ELR (cell line): ENCODE data around the gene IL22RA1.

Experiments used
- DNase-seq: peaks from one replicate; pipeline ENCODE4 v3.0.0-alpha.2; 2015; ENCODE audit warnings: low read depth

The IL22RA1 gene

GRCh38 chr1:24142546-24143534 lies at the start of gene IL22RA1:
IL22RA1 (minus strand) TSS chr1:24143140; CDS start chr1:24143082, 58 bp downstream.
- peak; percentile 36 for DNase-seq

GRCh38 chr1:24191860-24192259 lies 48.9 kb upstream of the IL22RA1 start:
- DNase-seq = peak; percentile 75

- no peak for DNase-seq
These were observed 48.1 kb upstream of the IL22RA1 start for GRCh38 chr1:24190983-24191461.

GRCh38 chr1:24189528-24189927 lies 46.6 kb upstream of the IL22RA1 start:
- DNase-seq = no peak

GRCh38 chr1:24186993-24187790 lies 44.3 kb upstream of the IL22RA1 start, which contains the start of gene IFNLR1:
IFNLR1 (minus strand) TSS chr1:24187289; CDS start chr1:24187248, 41 bp downstream.
- DNase-seq = peak; percentile 22

- DNase-seq = no peak
These were observed 43.7 kb upstream of the IL22RA1 start for GRCh38 chr1:24186711-24186992.

GRCh38 chr1:24186031-24186710 lies 43.2 kb upstream of the IL22RA1 start:
- no peak for DNase-seq

- no peak for DNase-seq
These were observed 42.1 kb upstream of the IL22RA1 start for GRCh38 chr1:24185076-24185475.

GRCh38 chr1:24182061-24182460 lies 39.1 kb upstream of the IL22RA1 start:
- DNase-seq = no peak

GRCh38 chr1:24181619-24182018 lies 38.7 kb upstream of the IL22RA1 start:
- DNase-seq = no peak

GRCh38 chr1:24180676-24181075 lies 37.7 kb upstream of the IL22RA1 start:
- DNase-seq = no peak

GRCh38 chr1:24179251-24179840 lies 36.4 kb upstream of the IL22RA1 start:
- no peak for DNase-seq

- DNase-seq = no peak
These were observed 35.5 kb upstream of the IL22RA1 start for GRCh38 chr1:24178407-24178806.

- DNase-seq = no peak
These were observed 34.2 kb upstream of the IL22RA1 start for GRCh38 chr1:24177161-24177560.

- DNase-seq = no peak
These were observed 32.3 kb upstream of the IL22RA1 start for GRCh38 chr1:24175033-24175755.

GRCh38 chr1:24173638-24174575 lies 31.0 kb upstream of the IL22RA1 start:
- no peak for DNase-seq

- no peak for DNase-seq
These were observed 29.7 kb upstream of the IL22RA1 start for GRCh38 chr1:24172598-24172997.

- DNase-seq = no peak
These were observed 26.3 kb upstream of the IL22RA1 start for GRCh38 chr1:24169286-24169685.

GRCh38 chr1:24168245-24168644 lies 25.3 kb upstream of the IL22RA1 start:
- DNase-seq = no peak

- no peak for DNase-seq
These were observed 24.1 kb upstream of the IL22RA1 start for GRCh38 chr1:24167008-24167407.
